Measurements from ENCODE around the gene STRIP1. TPM values are rescaled to one million over a fixed set of nuclear protein-coding genes. Genes with fewer than 3 reads are reported as not detected.

Gene STRIP1
- total RNA-seq (2014; rRNA removed): 41.2 and 46.2 TPM in 2 replicates
- 24.0 TPM for polyA plus RNA-seq (2012)

- DNase-seq (ENCODE audit: low read depth): peak; percentile 96
Measured at GRCh38 chr1:110034451-110035235, at the start of gene STRIP1. Gene STRIP1 (plus strand): TSS chr1:110034624. CDS start chr1:110034638, 14 bp downstream.

GRCh38 chr1:109985247-109986053 lies 49.0 kb upstream of the STRIP1 start:
- no peak for DNase-seq (ENCODE audit: low read depth)

- DNase-seq (ENCODE audit: low read depth): no peak
Measured at GRCh38 chr1:109986054-109986444, 48.4 kb upstream of the STRIP1 start.

- DNase-seq (ENCODE audit: low read depth): no peak
Measured at GRCh38 chr1:109988349-109988914, 46.0 kb upstream of the STRIP1 start.

- DNase-seq (ENCODE audit: low read depth): no peak
Measured at GRCh38 chr1:109989506-109990301, 44.7 kb upstream of the STRIP1 start.

- no peak for DNase-seq (ENCODE audit: low read depth)
Measured at GRCh38 chr1:109990302-109990653, 44.1 kb upstream of the STRIP1 start.

- DNase-seq (ENCODE audit: low read depth): no peak
Measured at GRCh38 chr1:109991400-109991925, 43.0 kb upstream of the STRIP1 start.

- no peak for DNase-seq (ENCODE audit: low read depth)
Measured at GRCh38 chr1:109993885-109994284, 40.5 kb upstream of the STRIP1 start.

- no peak for DNase-seq (ENCODE audit: low read depth)
Measured at GRCh38 chr1:109994654-109995053, 39.8 kb upstream of the STRIP1 start.

- no peak for DNase-seq (ENCODE audit: low read depth)
Measured at GRCh38 chr1:109995536-109995935, 38.9 kb upstream of the STRIP1 start.

- DNase-seq (ENCODE audit: low read depth): no peak
Measured at GRCh38 chr1:109996476-109996875, 37.9 kb upstream of the STRIP1 start.

- DNase-seq (ENCODE audit: low read depth): no peak
Measured at GRCh38 chr1:109997204-109997866, 37.1 kb upstream of the STRIP1 start.

- DNase-seq (ENCODE audit: low read depth): no peak
Measured at GRCh38 chr1:109997867-109998229, 36.6 kb upstream of the STRIP1 start.

- DNase-seq (ENCODE audit: low read depth): no peak
Measured at GRCh38 chr1:110002695-110003094, 31.7 kb upstream of the STRIP1 start.

- DNase-seq (ENCODE audit: low read depth): peak; percentile 94
Measured at GRCh38 chr1:110003747-110004428, 30.5 kb upstream of the STRIP1 start.

GRCh38 chr1:110004583-110004982 lies 29.8 kb upstream of the STRIP1 start:
- DNase-seq (ENCODE audit: low read depth): no peak

GRCh38 chr1:110005971-110006370 lies 28.5 kb upstream of the STRIP1 start:
- peak; percentile 8 for DNase-seq (ENCODE audit: low read depth)

- no peak for DNase-seq (ENCODE audit: low read depth)
Measured at GRCh38 chr1:110006516-110006915, 27.9 kb upstream of the STRIP1 start.

- DNase-seq (ENCODE audit: low read depth): no peak
Measured at GRCh38 chr1:110007046-110007830, 27.2 kb upstream of the STRIP1 start.
